PFSK-1 (cell line): ENCODE results near the gene DOCK9.

Experiments used
- POLR2AphosphoS5 ChIP-seq: IDR thresholded peaks from 2 replicates; pipeline ENCODE4 v1.6.1; 2012; ENCODE audit warnings: low read depth, mild to moderate bottlenecking, control low read depth, low read length, moderate library complexity
- SIN3A ChIP-seq: IDR thresholded peaks from 2 replicates; pipeline ENCODE4 v1.6.1; 2012; ENCODE audit warnings: mild to moderate bottlenecking, low read length, moderate library complexity, borderline replicate concordance; ENCODE audit not compliant: insufficient read depth
- TAF1 ChIP-seq: IDR thresholded peaks from 2 replicates; pipeline ENCODE4 v1.6.1; 2012; ENCODE audit warnings: low read length, control low read depth, borderline replicate concordance; ENCODE audit not compliant: insufficient read depth
- TF ChIP-seq, protein P1 (sequence below), 2 experiments: IDR thresholded peaks; 2 replicates each; pipeline versions ENCODE4 v1.6.1 to v1.8.0; 2011 to 2012; ENCODE audit warnings: low read depth in 2 of 2, low read length in 2 of 2, control low read depth in 1 of 2, inconsistent platforms in 1 of 2, mild to moderate bottlenecking in 1 of 2, moderate library complexity in 1 of 2; ENCODE audit not compliant: insufficient read depth in 1 of 2

DNA sequence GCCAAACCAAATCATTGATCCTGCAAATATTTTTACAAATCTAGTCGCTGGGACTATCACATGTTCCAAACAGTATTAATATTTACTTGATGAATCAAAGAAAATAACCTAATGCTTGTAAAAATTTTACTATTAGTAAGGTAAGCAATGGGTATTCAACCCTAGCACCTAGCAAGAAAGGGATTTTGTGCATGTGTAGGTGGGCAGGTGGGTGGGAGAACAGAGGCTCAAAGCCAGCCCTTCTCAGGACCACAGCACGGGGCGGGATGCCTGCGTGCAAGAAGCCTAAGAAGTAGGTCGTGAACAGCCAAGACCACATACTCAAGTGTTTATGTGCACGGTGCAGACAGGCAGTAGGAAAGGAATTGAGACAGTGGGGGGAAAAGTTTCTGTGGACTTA is 26.6 kb downstream of the DOCK9 start:
- TF ChIP-seq TAF1 (no peak), SIN3A (no peak), POLR2AphosphoS5 (no peak)
- TF ChIP-seq, protein P1, sequence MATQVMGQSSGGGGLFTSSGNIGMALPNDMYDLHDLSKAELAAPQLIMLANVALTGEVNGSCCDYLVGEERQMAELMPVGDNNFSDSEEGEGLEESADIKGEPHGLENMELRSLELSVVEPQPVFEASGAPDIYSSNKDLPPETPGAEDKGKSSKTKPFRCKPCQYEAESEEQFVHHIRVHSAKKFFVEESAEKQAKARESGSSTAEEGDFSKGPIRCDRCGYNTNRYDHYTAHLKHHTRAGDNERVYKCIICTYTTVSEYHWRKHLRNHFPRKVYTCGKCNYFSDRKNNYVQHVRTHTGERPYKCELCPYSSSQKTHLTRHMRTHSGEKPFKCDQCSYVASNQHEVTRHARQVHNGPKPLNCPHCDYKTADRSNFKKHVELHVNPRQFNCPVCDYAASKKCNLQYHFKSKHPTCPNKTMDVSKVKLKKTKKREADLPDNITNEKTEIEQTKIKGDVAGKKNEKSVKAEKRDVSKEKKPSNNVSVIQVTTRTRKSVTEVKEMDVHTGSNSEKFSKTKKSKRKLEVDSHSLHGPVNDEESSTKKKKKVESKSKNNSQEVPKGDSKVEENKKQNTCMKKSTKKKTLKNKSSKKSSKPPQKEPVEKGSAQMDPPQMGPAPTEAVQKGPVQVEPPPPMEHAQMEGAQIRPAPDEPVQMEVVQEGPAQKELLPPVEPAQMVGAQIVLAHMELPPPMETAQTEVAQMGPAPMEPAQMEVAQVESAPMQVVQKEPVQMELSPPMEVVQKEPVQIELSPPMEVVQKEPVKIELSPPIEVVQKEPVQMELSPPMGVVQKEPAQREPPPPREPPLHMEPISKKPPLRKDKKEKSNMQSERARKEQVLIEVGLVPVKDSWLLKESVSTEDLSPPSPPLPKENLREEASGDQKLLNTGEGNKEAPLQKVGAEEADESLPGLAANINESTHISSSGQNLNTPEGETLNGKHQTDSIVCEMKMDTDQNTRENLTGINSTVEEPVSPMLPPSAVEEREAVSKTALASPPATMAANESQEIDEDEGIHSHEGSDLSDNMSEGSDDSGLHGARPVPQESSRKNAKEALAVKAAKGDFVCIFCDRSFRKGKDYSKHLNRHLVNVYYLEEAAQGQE (IDR thresholded peaks at IDR 0.05; ENCODE audit: insufficient read depth in 1 of 2, low read depth in 2 of 2, low read length in 2 of 2), result no peak
